Suppressor macrophage treated with lipopolysaccharide for 4 hours (primary cell): ENCODE results near the gene CRB2.
A peak's percentile ranks its signal among the peaks of the same experiment; 100 is the strongest.
"Not testable (repeated sequence)": the region's sequence is repeated elsewhere in the genome, so short reads cannot be mapped to it uniquely, and the experiment has no call there.

Experiments
- DNase-seq: peaks from one replicate; pipeline ENCODE4 v3.0.0-alpha.2; 2020

The CRB2 gene

GRCh38 chr9:123383512-123384170, 27.6 kb downstream of the CRB2 start:
- DNase-seq, result no peak

- peak; percentile 30 for DNase-seq
These were observed 31.7 kb downstream of the CRB2 start for GRCh38 chr9:123387686-123388085.

- peak; percentile 23 for DNase-seq
These were observed 33.1 kb downstream of the CRB2 start for GRCh38 chr9:123389070-123389469.

GRCh38 chr9:123389698-123390097, 33.7 kb downstream of the CRB2 start:
- DNase-seq, result no peak

- no peak for DNase-seq
These were observed 34.5 kb downstream of the CRB2 start for GRCh38 chr9:123390337-123391135.

GRCh38 chr9:123391233-123391632, 35.2 kb downstream of the CRB2 start:
- DNase-seq, result no peak

- DNase-seq, result no peak
These were observed 35.9 kb downstream of the CRB2 start for GRCh38 chr9:123391946-123392345.

GRCh38 chr9:123392802-123393201, 36.8 kb downstream of the CRB2 start:
- DNase-seq, result no peak

- DNase-seq, result no peak
These were observed 38.6 kb downstream of the CRB2 start for GRCh38 chr9:123394291-123395235.

- DNase-seq, result no peak
These were observed 39.3 kb downstream of the CRB2 start for GRCh38 chr9:123395276-123395688.

GRCh38 chr9:123395689-123396511, 39.9 kb downstream of the CRB2 start:
- DNase-seq, result no peak

- no peak for DNase-seq
These were observed 42.0 kb downstream of the CRB2 start for GRCh38 chr9:123397975-123398374.

- DNase-seq, result not testable (repeated sequence)
These were observed 42.9 kb downstream of the CRB2 start for GRCh38 chr9:123398938-123399337.

- DNase-seq, result peak; percentile 21
These were observed 43.9 kb downstream of the CRB2 start for GRCh38 chr9:123399803-123400378.

GRCh38 chr9:123400926-123401503, 45.0 kb downstream of the CRB2 start:
- no peak for DNase-seq

- peak; percentile 23 for DNase-seq
These were observed 46.0 kb downstream of the CRB2 start for GRCh38 chr9:123401879-123402513.

GRCh38 chr9:123402981-123403509, 47.0 kb downstream of the CRB2 start:
- no peak for DNase-seq

GRCh38 chr9:123406016-123406415, 50.0 kb downstream of the CRB2 start:
- DNase-seq, result no peak

- no peak for DNase-seq
These were observed 50.8 kb downstream of the CRB2 start for GRCh38 chr9:123406691-123407216.

GRCh38 chr9:123407217-123407851, 51.3 kb downstream of the CRB2 start:
- DNase-seq, result no peak
